OCI-LY1 (cell line): ENCODE results near the gene ZBTB46.

Experiments
- H2AFZ ChIP-seq: fragments of 200-600 bp; sonication (generic), shearing (Covaris generic); 2 replicates; pipeline ENCODE4 v1.6.0; 2014; ENCODE audit warnings: antibody characterized with exemption, mild to moderate bottlenecking, low read length
- H3F3A ChIP-seq: fragments of 200-600 bp; sonication (generic), shearing (Covaris generic); 2 replicates; pipeline ENCODE4 v1.6.0; 2014; ENCODE audit warnings: mild to moderate bottlenecking, antibody characterized with exemption, low read length, moderate library complexity; ENCODE audit not compliant: insufficient read depth
- H3K27ac ChIP-seq: fragments of 200-600 bp; sonication (generic); 2 replicates; pipeline ENCODE4 v1.5.1; 2014; ENCODE audit warnings: low read length, mixed run types, mild to moderate bottlenecking, low read depth; ENCODE audit not compliant: poor library complexity, severe bottlenecking
- H3K27me3 ChIP-seq: fragments of 200-600 bp; sonication (generic); 2 replicates; pipeline ENCODE4 v1.6.0; 2014; ENCODE audit warnings: antibody characterized with exemption, mild to moderate bottlenecking, low read length, moderate library complexity; ENCODE audit not compliant: insufficient read depth
- H3K36me3 ChIP-seq: fragments of 200-600 bp; sonication (generic); 2 replicates; pipeline ENCODE4 v1.6.1; 2014; ENCODE audit warnings: mild to moderate bottlenecking, antibody characterized with exemption, low read length, moderate library complexity, mixed read lengths; ENCODE audit not compliant: insufficient read depth
- H3K4me1 ChIP-seq: fragments of 200-600 bp; sonication (generic); 2 replicates; pipeline ENCODE4 v1.5.1; 2014; ENCODE audit warnings: mild to moderate bottlenecking, low read length, moderate library complexity; ENCODE audit not compliant: insufficient read depth, severe bottlenecking
- H3K4me2 ChIP-seq: fragments of 200-600 bp; sonication (generic), shearing (Covaris generic); 2 replicates; pipeline ENCODE4 v1.6.1; 2014; ENCODE audit warnings: low read length
- H3K4me3 ChIP-seq: fragments of 200-600 bp; sonication (generic); 2 replicates; pipeline ENCODE4 v1.5.1; 2014; ENCODE audit warnings: low read length, low read depth, mild to moderate bottlenecking, mixed read lengths; ENCODE audit not compliant: poor library complexity, severe bottlenecking
- H3K79me2 ChIP-seq: fragments of 200-600 bp; shearing (Covaris generic); 2 replicates; pipeline ENCODE4 v1.6.1; 2016; ENCODE audit warnings: mixed run types, low read length, mixed read lengths; ENCODE audit not compliant: insufficient read depth
- H3K9ac ChIP-seq: fragments of 200-600 bp; sonication (generic), shearing (Covaris generic); 2 replicates; pipeline ENCODE4 v1.6.1; 2014; ENCODE audit warnings: mild to moderate bottlenecking, low read length, mixed read lengths
- H3K9me2 ChIP-seq: fragments of 200-600 bp; sonication (generic), shearing (Covaris generic); 2 replicates; pipeline ENCODE4 v1.6.1; 2014; ENCODE audit warnings: low read depth, mild to moderate bottlenecking, low read length, mixed read lengths
- H3K9me3 ChIP-seq: fragments of 200-600 bp; shearing (Covaris generic); 2 replicates; pipeline ENCODE4 v1.6.1; 2014; ENCODE audit warnings: low read length, mixed read lengths
- H4K20me1 ChIP-seq: fragments of 200-600 bp; sonication (generic), shearing (Covaris generic); 2 replicates; pipeline ENCODE4 v1.6.0; 2016; ENCODE audit warnings: mild to moderate bottlenecking, low read length; ENCODE audit not compliant: insufficient read depth
- CTCF ChIP-seq: fragments of 200-600 bp; sonication (generic), shearing (Covaris generic); IDR thresholded peaks from 2 replicates; pipeline ENCODE4 v1.5.1; 2017; ENCODE audit warnings: mild to moderate bottlenecking, antibody characterized with exemption, low read length, moderate library complexity, mixed read lengths
- EZH2 ChIP-seq: fragments of 200-600 bp; sonication (generic), shearing (Covaris generic); IDR thresholded peaks from 2 replicates; pipeline ENCODE4 v1.8.0; 2017; ENCODE audit warnings: borderline replicate concordance, mixed run types, mild to moderate bottlenecking, antibody characterized with exemption, low read length, moderate library complexity, mixed read lengths

Gene ZBTB46

GRCh38 chr20:63743210-63743970 lies 87.7 kb downstream of the ZBTB46 start:
- H3K4me1 ChIP-seq, result peaks cover 17% of the 10 kb centered on the region
- H3K27ac ChIP-seq, result no peak overlapping the region
- no peak overlapping the region for H2AFZ ChIP-seq
- peaks cover 10% of the 10 kb centered on the region; the same call in 1 of the 2 replicates for H3K36me3 ChIP-seq
- H3K9ac ChIP-seq, result no peak overlapping the region
- no peaks in the 10 kb centered on the region for H4K20me1 ChIP-seq
- H3K4me2 ChIP-seq, result no peak overlapping the region
- H3K9me2 ChIP-seq, result no peaks in the 10 kb centered on the region
- no peaks in the 10 kb centered on the region for H3K9me3 ChIP-seq
- no peaks in the 10 kb centered on the region; the same call in 1 of the 2 replicates for H3K27me3 ChIP-seq
- H3K4me3 ChIP-seq, result no peak overlapping the region
- H3F3A ChIP-seq, result no peaks in the 10 kb centered on the region; the same call in 1 of the 2 replicates
- no peaks in the 10 kb centered on the region for H3K79me2 ChIP-seq
- no peak for TF ChIP-seq EZH2
- no peak for TF ChIP-seq CTCF

GRCh38 chr20:63742381-63743024 lies 88.6 kb downstream of the ZBTB46 start:
- no peaks in the 10 kb centered on the region for H3K9me3 ChIP-seq
- no peaks in the 10 kb centered on the region for H3K79me2 ChIP-seq
- H2AFZ ChIP-seq, result no peak overlapping the region
- H3K27me3 ChIP-seq, result no peaks in the 10 kb centered on the region; the same call in 1 of the 2 replicates
- no peaks in the 10 kb centered on the region for H3K9me2 ChIP-seq
- no peaks in the 10 kb centered on the region; the same call in 1 of the 2 replicates for H3F3A ChIP-seq
- H3K4me2 ChIP-seq, result no peak overlapping the region
- H3K9ac ChIP-seq, result no peak overlapping the region
- peaks cover 22% of the 10 kb centered on the region for H3K4me1 ChIP-seq
- no peaks in the 10 kb centered on the region for H4K20me1 ChIP-seq
- peaks cover 10% of the 10 kb centered on the region; the same call in 1 of the 2 replicates for H3K36me3 ChIP-seq
- H3K27ac ChIP-seq, result no peak overlapping the region
- no peak overlapping the region for H3K4me3 ChIP-seq
- TF ChIP-seq CTCF (no peak), EZH2 (no peak)

GRCh38 chr20:63741676-63742380 lies 89.2 kb downstream of the ZBTB46 start:
- H3K4me3 ChIP-seq, result no peak overlapping the region
- H3K27me3 ChIP-seq, result no peaks in the 10 kb centered on the region; the same call in 1 of the 2 replicates
- no peak overlapping the region for H3K9ac ChIP-seq
- H3F3A ChIP-seq, result no peaks in the 10 kb centered on the region; the same call in 1 of the 2 replicates
- peaks cover 27% of the 10 kb centered on the region for H3K4me1 ChIP-seq
- no peaks in the 10 kb centered on the region for H4K20me1 ChIP-seq
- no peaks in the 10 kb centered on the region for H3K79me2 ChIP-seq
- H2AFZ ChIP-seq, result no peak overlapping the region
- H3K9me3 ChIP-seq, result no peaks in the 10 kb centered on the region
- no peak for TF ChIP-seq EZH2
- TF ChIP-seq CTCF, result no peak
- H3K27ac ChIP-seq, result no peak overlapping the region
- H3K36me3 ChIP-seq, result peaks cover 10% of the 10 kb centered on the region; the same call in 1 of the 2 replicates
- H3K4me2 ChIP-seq, result no peak overlapping the region
- H3K9me2 ChIP-seq, result no peaks in the 10 kb centered on the region
